Progenitor cell of endocrine pancreas (in vitro differentiated cells): ENCODE measurements around the gene PRKCB. TPM values are rescaled to one million over a fixed set of nuclear protein-coding genes. Genes with fewer than 3 reads are reported as not detected.
"Not testable (repeated sequence)": the region's sequence is repeated elsewhere in the genome, so short reads cannot be mapped to it uniquely, and the experiment has no call there.

Experiments
- DNase-seq: peaks from one replicate; pipeline ENCODE4 v3.0.0; 2021; ENCODE audit warnings: low spot score; ENCODE audit not compliant: unreplicated experiment
- H3K27ac Mint-ChIP-seq: 2 replicates; pipeline ENCODE4 v1.8.0; 2021; ENCODE audit warnings: mild to moderate bottlenecking, moderate library complexity, mixed read lengths
- H3K27me3 Mint-ChIP-seq: 2 replicates; pipeline ENCODE4 v1.8.0; 2021; ENCODE audit warnings: mixed read lengths
- H3K36me3 Mint-ChIP-seq: 2 replicates; pipeline ENCODE4 v1.8.0; 2022; ENCODE audit warnings: mixed read lengths; ENCODE audit not compliant: insufficient read depth
- H3K4me1 Mint-ChIP-seq: 2 replicates; pipeline ENCODE4 v1.8.0; 2021; ENCODE audit warnings: low read depth, mixed read lengths
- H3K4me3 Mint-ChIP-seq: 2 replicates; pipeline ENCODE4 v1.8.0; 2021; ENCODE audit warnings: low read depth, mild to moderate bottlenecking, moderate library complexity, mixed read lengths
- H3K9me3 Mint-ChIP-seq: 2 replicates; pipeline ENCODE4 v1.8.0; 2021; ENCODE audit warnings: low read depth, mixed read lengths
- total RNA-seq: library from RNA; stranded (reverse); gene quantifications from 2 replicates; pipeline ENCODE4 v1.2.1, GENCODE V29; 2021
- TF ChIP-seq, protein P1 (sequence below): fragments of 200-600 bp; sonication (generic); IDR thresholded peaks from one replicate; pipeline ENCODE4 v1.5.0; 2021; ENCODE audit warnings: antibody characterized with exemption, mild to moderate bottlenecking; ENCODE audit not compliant: unreplicated experiment

Gene PRKCB
- total RNA-seq, 1 donor from 2014 or later, result 0.36 TPM

GRCh38 chr16:24010440-24011089 is 174.8 kb downstream of the PRKCB start:
- Mint-ChIP-seq H3K9me3 (no peaks in the 10 kb centered on the region), H3K4me1 (no peaks in the 10 kb centered on the region), H3K36me3 (no peaks in the 10 kb centered on the region), H3K27ac (no peak overlapping the region), H3K4me3 (no peak overlapping the region), H3K27me3 (peaks cover 43% of the 10 kb centered on the region)
- TF ChIP-seq, protein P1, sequence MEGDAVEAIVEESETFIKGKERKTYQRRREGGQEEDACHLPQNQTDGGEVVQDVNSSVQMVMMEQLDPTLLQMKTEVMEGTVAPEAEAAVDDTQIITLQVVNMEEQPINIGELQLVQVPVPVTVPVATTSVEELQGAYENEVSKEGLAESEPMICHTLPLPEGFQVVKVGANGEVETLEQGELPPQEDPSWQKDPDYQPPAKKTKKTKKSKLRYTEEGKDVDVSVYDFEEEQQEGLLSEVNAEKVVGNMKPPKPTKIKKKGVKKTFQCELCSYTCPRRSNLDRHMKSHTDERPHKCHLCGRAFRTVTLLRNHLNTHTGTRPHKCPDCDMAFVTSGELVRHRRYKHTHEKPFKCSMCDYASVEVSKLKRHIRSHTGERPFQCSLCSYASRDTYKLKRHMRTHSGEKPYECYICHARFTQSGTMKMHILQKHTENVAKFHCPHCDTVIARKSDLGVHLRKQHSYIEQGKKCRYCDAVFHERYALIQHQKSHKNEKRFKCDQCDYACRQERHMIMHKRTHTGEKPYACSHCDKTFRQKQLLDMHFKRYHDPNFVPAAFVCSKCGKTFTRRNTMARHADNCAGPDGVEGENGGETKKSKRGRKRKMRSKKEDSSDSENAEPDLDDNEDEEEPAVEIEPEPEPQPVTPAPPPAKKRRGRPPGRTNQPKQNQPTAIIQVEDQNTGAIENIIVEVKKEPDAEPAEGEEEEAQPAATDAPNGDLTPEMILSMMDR, result peak; percentile 89
- peak; percentile 44 for DNase-seq

GRCh38 chr16:24011237-24011636 is 175.5 kb downstream of the PRKCB start:
- Mint-ChIP-seq H3K4me3 (no peak overlapping the region), H3K27me3 (peaks cover 36% of the 10 kb centered on the region), H3K9me3 (no peaks in the 10 kb centered on the region), H3K4me1 (no peaks in the 10 kb centered on the region), H3K27ac (no peak overlapping the region), H3K36me3 (no peaks in the 10 kb centered on the region)
- TF ChIP-seq, protein P1, result no peak
- DNase-seq, result no peak

DNA sequence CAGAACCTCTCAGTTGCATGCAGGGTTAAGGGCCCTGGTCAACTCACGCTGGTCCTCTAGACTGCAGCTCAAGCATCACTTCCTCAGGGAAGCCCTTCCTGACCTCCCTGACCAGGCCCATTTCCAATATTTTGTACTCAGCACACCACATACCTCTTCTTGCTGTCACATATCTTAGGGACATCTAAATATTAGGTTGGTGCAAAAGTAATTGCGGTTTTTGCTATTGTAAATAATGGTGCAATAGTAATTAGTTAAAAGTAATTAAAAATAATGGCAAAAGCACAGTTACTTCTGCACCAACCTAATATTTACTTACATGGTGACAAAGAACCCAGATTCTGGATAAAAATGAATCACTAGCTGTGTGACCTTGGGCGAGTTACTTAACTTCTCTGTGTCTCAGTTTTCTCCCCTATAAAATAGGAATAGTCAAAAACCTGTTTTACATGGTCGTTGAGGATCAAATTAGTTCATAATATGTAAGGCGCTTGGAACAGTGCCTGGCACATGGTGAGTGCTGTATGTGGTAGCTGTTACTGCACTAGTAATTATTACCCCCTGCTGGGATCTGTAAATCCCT is 177.4 kb downstream of the PRKCB start:
- TF ChIP-seq, protein P1, result no peak
- H3K4me1 Mint-ChIP-seq, result no peaks in the 10 kb centered on the region
- H3K4me3 Mint-ChIP-seq, result no peak overlapping the region
- H3K36me3 Mint-ChIP-seq, result no peaks in the 10 kb centered on the region
- H3K9me3 Mint-ChIP-seq, result no peaks in the 10 kb centered on the region
- H3K27ac Mint-ChIP-seq, result no peak overlapping the region
- no peak for DNase-seq
- H3K27me3 Mint-ChIP-seq, result peaks cover 23% of the 10 kb centered on the region

DNA sequence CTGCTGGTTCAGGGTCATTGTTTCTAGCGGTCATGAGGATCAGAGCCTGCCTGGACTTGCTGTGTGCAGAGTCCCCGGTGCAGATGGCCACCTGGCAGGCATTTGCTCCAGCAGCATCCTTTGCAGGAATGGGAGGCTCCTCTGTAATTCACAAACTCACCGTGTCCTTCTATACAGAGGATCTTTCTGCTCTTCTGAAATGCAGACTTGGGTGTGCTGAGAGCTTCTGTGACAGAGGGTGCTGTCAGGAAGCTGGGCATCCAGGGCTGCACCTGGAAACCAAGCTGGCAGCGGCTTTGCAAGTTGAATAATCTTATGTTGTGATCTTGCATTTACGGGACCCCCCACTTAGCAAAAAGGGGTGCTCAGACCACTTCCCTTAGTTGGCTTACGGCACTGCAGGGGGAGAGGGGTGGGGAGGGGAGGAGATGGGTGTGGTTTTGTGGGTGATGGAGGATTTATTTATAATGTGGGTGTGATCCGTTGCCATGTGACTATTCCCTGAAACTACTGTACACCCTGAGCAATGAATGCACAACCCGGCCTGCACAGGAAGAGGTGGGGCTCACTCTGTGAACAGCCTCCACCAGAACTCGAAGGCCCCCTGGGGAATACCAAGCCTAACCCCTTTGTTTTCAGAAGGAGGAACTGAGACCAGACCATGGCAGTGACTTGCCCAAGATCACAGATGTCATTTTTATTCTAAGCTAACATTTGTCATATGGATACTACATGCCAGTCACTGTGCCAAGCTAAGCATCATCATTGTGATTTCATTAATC is 178.3 kb downstream of the PRKCB start:
- H3K4me3 Mint-ChIP-seq, result no peak overlapping the region
- H3K27ac Mint-ChIP-seq, result no peak overlapping the region
- no peaks in the 10 kb centered on the region for H3K36me3 Mint-ChIP-seq
- H3K27me3 Mint-ChIP-seq, result peaks cover 14% of the 10 kb centered on the region
- TF ChIP-seq, protein P1, result no peak
- no peaks in the 10 kb centered on the region for H3K9me3 Mint-ChIP-seq
- DNase-seq, result no peak
- no peaks in the 10 kb centered on the region for H3K4me1 Mint-ChIP-seq

DNA sequence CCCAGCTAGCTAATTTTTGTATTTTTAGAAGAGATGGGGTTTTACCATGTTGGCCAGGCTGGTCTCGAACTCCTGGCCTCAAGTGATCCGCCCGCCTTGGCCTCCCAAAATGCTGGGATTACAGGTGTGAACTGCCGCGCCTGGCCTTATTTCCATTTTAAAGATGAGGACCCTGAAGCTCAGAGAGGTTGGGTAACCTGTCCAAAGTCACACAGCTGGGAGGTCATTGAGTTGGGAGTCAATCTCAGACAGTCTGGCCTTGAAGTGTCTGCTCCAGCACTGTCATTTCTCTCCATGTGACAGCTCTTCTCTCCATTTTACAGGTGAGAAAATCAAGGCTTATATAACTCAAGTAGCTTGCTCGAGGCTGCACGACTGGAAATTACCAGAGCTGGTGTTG is 179.2 kb downstream of the PRKCB start:
- not testable (repeated sequence) for H3K27ac Mint-ChIP-seq, H3K36me3 Mint-ChIP-seq, H3K9me3 Mint-ChIP-seq, H3K4me1 Mint-ChIP-seq, DNase-seq, H3K4me3 Mint-ChIP-seq
- peaks cover 14% of the 10 kb centered on the region for H3K27me3 Mint-ChIP-seq
